Fibroblast of skin of left quadriceps (primary cell): ENCODE results near the gene VPS33B.

Experiments used
- DNase-seq, 2 experiments: peaks; one replicate each; pipeline ENCODE4 v3.0.0-alpha.2; 2013; ENCODE audit warnings: low read depth in 2 of 2

VPS33B gene

DNA sequence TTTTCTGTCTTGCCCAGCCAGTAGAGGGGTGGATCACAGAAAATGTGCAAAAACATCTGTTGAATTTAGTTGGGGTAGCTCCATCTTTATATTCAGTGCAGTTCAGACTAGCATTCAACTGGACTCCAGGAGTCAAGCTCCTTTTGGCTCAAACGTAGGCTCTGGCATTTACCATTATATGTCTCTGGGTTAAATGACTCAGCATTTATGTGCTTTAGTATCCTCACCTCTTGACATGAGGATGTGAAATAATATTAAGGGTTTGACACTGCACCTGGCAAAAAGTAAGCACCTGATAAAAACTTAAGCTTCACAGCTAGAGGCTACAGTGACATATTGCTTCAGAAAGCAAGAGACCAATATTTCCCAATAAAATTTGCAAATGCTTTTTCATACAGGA, 42.8 kb downstream of the VPS33B start:
- DNase-seq, result no peak

DNA sequence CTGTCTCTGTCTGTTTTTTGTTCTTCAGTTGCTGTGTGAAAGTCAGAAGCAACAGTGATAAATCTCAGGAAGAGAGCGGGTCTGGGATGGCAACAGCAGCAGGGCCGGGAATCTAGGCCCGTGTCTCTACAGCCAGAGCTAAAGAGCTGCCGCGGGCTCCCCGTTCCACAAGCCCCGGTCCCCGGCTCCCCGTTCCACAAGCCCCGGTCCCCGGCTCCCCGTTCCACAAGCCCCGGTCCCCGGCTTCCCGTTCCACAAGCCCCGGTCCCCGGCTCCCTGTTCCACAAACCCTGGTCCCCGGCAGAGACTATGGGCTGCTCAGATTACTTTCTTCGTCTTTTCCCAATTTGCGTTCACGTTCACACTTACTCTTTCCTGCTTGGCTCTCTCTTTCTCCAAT, 48.2 kb downstream of the VPS33B start:
- DNase-seq, result no peak

DNA sequence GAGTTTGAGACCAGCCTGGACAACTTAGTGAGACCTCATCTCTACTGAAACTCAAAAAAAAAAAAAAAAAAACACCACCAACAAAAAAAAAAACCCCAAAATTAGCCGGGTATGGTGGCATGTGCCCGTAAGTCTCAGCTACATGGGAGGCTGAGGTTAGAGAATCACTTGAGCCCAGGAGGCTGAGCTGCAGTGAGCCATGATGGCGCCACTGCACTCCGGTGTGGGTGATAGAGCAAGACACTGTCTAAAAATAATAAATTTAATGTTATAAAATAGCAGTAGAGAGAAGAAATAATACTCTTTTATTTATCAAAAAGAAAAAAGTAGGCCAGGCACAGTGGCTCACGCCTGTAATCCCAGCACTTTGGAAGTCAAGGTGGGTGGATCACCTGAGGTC, 50.3 kb downstream of the VPS33B start:
- DNase-seq, result no peak

DNA sequence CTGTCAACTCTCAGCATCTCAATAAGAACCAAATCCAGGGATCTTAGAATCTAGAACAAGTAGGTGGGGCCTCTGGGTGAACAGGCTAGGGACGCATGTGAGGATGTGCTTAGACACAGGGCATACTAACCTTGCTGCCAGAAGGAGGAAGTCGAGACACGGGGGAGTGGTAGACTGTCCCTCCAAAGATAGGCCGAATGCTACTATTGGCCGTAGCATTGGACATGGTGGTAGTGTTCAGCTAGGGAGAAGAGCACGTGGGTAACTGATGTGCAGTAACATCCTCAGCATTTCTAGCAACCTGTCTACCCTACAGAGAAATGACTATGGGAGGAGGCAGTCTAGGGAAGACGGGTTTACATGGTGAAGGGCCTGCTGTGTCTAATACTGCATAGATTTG, 52.1 kb downstream of the VPS33B start:
- no peak for DNase-seq

DNA sequence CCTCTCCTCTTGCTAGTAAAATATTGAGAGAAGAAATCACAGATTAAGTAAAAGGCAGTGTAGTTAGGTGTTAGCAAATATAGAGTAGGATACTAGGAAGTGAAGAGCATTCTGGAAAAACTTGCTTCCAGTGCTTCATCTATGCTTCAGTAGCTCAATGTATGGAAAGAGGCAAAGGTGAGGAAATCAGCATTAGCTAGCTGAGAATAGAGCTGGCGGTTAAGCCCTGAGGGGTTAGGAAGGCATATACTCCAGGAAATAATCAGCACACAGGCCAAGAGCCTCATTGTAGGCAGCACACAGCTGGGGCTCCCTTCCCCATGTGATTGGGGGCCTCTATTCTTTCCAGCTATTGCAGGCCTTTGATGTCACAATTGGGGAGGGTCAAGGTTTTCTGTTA, 54.0 kb downstream of the VPS33B start:
- DNase-seq, result no peak

DNA sequence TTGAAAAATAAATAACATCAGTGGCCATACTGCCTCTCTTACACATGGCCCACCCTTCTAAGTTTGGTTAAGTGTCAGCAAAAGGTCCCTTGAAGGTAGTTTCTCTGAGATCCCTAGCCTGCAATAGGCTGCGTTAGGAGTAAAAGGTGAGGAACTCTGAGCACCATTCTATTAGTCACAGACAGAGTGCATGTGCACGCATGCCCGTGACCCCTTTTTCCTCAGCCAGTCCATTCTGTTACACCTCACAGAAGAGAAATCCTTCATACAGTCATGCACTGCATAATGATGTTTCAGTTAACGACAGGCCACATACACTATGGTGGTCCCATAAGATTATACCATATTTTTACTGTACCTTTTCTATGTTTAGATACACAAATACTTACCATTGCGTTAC, 55.2 kb downstream of the VPS33B start:
- DNase-seq, result no peak

DNA sequence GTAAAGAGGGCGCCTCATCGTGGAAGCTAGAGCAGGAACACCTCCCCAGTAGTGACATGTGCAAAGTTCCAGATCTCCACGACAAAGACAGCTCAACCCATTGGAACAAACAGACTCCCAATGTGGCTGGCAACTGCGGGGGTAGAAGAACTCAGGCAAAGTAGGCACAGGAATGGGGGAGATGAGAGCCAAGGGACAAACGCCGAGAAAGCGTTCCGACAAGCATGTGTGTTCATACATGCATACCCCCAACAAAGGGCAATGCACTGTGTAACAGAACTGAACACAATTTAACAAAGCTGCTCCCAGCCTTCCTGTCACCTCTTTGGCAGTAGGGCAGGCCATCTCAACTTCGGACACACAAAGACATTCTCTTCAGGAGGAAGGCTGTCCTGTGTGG, 56.1 kb downstream of the VPS33B start:
- DNase-seq, result no peak

DNA sequence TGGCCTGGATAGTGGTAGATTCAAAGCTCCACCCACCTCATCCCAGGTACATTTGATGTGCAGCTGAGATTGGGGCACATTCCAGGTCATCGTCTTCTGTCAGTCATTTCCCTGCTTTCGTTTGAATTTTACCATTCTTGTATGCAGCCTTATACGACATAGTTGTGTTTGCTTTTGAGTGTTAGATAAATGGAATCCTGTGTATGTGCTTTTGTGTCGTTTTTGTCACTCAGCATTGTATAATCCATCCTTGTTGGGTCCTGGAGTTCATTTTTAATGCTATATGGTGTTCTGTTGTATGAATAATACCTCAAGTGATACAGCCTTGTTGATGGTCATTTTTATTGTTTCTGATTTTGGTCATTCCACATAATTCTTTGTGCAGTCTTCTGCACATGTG, 60.4 kb downstream of the VPS33B start:
- DNase-seq, result no peak

DNA sequence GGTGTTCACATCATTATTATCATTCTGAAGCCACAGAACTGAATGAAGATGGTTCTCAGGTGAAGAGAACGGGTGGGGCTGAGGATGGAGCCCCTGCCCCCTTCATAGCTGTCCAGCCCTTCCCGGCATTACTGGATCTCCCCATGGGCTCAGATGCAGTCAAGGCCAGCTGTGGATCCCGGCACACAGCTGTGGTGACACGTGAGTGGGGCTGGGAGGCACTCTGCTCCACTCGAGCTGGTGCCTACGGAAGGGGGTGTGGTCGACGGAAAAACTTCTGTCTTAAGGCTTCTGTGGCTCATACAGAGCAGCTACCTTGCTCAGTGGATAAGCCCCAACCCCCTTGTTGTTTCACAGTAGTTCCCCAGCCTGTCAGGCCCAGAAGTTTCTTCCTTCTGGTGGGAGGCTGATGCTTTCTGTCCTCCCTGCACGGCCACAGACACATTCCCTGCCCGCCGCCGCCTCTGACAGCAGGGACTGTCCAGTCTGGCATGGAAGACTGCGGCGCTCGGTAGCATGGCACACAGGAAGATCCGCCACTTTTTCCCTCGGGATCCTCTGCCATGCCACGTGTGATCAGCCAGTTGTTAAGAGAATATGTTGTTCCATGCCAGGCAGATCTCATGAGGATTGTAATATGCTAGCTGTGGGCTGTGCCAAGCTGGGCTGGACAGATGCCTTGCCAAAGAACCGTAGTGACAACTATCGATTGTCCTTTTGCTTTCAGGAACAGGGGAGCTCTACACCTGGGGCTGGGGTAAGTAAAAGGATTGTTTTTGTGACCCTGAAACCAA, 61.9 kb downstream of the VPS33B start:
- DNase-seq, result no peak

DNA sequence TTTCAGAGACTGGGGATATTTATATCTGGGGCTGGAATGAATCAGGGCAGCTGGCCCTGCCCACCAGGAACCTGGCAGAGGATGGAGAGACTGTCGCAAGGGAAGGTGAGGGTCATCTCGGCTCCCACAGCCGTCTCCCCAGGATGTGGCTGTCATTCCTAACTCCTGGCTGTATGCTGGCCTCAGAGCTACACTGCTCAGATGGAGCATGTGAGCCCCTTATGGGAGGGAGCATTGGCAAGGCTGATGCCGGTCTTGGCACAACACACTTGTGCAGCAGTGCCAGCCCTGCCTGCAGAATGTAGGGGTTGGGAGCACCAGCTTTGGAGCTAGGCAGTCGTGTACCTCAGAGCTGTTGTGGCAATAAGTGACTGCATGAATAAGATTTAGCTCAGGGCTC, 62.5 kb downstream of the VPS33B start:
- no peak for DNase-seq

DNA sequence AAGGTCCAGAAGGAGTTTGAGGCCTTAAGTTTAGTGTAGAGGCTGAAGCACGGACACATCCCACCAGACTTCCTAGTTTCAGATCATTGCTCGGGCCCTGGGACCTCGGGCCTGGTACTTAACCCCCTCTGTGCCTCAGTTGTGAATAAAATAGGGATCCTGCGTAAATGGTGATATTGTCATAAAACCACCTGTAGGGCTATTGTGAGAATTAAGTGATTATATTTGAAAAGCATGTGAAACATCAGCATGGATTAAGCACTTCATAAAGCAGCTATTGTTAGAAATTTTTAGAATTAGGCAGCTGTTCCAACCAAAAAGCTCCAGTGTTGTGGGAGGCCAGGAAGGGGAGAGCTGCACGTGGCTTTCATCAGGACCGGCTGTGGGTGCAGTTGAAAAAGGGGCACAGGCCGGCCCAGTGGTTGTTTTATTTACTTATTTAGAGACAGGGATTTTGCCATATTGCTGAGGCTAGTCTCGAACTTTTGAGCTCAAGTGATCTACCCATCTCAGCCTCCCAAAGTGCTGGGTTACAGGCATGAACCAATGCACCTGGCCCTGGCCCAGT, 63.3 kb downstream of the VPS33B start:
- DNase-seq, result no peak

DNA sequence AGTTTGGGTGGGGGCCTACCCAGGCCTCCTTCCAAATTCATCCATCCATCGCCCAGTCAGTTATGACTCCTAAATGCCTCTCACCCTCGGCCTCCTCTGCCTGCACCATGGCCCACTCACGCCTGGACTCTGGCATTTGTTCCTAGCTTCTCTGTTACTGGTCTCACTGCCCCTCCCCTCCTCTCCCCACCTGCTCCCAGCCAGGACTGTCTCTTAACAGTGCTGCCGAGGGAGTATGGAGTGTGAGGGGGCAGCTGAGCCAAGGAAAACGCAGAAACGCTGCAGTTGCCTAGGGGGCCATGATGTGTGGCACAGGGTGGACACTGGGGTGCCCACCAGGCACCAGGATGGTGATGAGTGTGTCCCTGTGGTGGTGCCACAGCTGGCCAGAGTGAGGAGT, 64.6 kb downstream of the VPS33B start:
- no peak for DNase-seq

DNA sequence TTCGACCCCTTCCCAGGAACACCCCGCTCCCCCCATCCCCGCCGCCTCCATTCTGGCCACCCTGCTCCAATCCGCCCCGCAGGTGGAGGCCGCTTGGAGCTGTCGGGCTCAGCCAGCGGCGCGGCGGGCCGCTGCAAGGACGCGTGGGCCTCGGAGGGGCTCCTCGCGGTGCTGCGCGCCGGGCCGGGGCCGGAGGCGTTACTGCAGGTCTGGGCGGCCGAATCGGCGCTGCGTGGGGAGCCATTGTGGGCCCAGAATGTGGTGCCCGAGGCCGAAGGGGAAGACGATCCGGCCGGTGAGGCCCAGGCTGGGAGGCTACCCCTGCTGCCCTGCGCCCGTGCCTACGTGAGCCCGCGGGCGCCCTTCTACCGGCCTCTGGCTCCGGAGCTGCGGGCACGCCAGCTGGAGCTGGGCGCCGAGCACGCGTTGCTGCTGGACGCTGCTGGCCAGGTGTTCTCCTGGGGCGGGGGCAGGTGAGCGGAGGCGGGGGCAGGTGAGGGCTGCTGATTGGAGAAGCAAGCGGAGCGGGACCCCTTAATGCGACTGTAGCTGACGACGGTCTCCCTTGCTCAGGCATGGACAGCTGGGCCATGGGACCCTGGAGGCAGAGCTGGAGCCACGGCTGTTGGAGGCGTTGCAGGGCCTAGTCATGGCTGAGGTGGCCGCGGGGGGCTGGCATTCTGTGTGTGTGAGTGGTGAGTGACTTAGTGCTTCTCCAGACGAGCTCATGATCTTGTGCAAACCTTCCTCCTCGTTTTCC, 65.2 kb downstream of the VPS33B start:
- no peak for DNase-seq

DNA sequence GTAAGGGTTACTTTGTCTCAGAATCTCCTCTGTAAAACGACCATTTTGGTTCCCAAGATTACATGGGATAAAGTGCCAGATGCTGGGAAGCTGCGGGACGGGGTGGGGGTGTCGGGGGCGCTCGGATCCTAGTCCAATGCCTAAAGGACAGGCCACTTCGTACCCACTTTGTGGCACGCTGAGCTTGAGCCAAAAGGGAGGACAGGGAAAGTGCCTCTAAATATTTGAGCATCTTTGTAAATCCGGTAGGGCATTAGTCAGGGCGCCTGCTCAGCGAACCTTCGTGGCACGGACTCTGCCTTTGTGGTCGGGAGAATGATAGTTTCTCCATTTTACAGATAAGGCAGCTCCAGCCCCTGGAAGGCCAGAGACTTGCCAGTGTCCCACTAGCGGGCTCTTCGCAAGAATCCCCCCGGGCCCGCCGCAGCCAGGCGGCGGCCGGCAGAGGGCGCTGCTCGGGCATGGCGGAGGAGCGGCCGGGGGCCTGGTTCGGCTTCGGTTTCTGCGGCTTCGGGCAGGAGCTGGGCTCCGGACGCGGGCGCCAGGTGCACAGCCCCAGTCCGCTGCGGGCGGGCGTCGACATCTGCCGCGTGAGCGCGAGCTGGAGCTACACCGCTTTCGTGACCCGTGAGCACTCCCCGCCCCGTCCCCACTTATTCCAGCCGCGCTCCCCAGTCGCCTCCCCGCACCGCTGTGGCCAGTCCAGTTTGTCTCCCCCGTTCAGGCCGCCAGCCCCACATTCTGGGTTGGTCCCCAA, 65.9 kb downstream of the VPS33B start:
- peak; percentile 41 to 44 for DNase-seq

DNA sequence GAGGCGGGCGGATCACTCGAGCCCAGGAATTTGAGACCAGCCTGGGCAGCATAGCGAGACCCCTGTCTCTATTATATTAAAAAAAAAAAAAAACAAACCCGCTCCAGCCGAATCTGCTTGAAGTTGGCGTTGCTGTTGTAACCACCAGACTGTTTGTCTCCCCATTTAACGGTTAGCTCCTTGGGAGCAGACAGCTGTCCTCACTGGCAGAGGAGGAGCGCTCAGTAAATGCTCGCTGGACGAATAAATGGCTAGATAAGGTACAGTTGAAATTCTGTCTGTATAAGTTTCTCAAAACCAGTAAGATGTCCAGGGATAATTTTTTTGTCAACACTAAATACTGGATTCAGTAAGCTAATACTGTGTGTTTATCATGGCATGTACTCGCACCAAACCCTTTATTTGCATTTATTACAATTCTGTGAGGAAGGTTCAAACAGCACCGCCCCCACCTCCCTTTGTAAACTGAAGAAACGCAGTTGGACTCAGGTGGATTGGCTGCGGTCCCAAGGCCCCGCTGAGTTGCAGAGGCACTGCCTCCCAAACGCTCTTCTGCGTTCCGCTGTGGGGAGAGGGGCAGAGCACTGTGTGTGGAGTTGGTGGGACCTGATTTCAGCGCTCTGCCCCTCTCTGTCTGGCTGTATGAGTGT, 66.6 kb downstream of the VPS33B start:
- DNase-seq, result no peak

DNA sequence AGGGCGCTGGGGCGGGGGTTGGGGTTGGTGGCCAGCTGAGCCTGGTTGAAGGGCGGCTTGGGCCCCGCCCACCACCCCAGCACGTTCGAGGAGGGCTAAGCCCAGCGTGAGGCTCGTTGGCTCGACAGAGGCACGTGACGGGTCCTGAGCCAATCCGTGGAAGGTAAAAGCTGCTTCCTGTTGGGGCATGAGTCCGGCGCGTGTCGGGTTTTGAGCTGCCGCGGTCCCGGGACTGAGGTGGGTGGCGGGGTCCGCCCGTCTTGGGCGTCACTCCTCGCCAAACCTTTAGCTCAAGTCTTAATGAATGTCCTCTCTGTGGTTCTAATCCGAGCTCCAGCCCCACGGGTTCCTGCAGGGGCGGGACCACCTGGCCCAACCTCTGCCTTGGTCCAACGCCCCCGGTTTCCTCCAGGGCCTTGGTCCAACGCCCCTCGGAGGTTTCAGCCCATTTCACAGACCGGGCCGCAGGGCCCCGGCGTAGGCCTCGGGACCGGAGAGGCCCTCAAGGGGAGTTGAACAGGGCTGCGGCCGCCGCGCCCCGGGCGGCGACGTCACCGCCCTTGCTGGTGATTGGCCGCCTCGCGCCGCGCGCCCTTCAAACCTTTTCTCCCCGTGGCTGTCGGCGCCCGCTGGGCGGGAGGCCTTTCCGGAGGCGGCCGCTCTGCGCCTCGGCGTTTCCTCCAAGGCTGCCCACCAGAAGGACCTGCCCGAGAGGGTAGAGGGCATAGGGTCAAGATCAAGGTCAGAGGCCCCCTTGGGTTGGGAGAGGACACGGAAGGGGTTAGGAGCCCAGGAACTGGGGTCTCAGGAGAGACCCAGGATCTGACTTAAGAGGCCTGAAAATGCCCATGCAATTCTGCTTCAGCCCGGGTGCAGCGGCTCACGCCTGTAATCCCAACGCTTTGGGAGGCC, 67.4 kb downstream of the VPS33B start, which contains the start of gene RCCD1:
Gene RCCD1, plus strand, starts transcription at position 173 of the 912 bp plus-strand sequence. CDS start 1,851 bp downstream, outside the sequence.
- peak; percentile 82 to 84 for DNase-seq

DNA sequence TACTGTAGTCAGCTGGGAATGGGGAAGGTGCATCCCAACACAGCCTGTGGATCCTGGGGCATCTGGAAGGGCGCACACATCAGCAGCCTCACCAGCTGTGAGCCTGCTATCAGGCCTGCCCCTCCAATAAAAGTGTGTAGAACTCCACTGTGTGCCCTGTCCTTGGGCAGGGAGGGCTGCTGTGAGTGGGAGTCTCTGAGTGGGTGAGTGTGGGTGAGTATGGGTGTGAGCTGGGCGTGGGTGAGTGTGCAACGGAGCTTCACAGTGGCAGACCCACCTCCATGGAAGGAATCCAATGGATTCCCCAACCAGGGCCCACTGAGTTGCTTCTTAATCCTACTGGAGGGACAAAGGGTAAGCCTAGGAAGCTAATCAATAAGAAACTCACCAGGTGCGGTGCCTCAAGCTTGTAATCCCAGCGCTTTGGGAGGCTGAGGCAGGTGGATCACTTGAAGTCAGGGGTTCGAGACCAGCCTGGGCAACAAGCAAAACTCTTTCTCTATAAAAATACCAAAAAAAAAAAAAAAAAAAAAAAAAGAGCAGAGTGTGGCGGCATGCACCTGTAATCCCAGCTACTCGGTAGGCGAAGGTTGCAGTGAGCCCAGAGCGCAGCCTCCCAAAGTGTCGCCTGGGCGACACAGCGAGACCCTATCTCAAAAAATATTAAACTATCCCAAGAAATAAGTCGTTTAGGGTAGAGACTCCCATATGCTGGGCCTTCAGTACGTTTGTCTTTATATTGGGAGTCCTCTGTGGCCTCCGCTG, 68.3 kb downstream of the VPS33B start:
- DNase-seq, result no peak

DNA sequence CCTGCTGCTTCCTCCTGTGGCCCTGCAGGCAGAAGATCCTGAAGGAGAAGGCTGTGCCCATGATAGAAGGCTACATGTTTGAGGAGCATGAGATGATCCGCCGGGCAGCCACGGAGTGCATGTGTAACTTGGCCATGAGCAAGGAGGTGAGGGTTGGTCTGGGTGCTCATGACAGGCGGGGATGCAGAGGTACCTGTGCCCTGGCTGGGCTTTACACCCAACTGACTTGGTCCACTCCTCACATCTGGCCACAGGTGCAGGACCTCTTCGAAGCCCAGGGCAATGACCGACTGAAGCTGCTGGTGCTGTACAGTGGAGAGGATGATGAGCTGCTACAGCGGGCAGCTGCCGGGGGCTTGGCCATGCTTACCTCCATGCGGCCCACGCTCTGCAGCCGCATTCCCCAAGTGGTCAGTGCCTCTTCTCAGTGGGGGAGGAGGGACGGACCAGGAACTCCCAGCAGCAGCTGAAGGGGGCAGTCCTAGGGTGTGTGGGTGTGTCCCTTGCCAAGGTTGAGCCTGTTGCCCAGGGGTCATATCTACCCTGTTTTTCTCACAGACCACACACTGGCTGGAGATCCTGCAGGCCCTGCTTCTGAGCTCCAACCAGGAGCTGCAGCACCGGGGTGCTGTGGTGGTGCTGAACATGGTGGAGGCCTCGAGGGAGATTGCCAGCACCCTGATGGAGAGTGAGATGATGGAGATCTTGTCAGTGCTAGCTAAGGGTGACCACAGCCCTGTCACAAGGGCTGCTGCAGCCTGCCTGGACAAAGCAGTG, 69.3 kb downstream of the VPS33B start:
- DNase-seq, result no peak

DNA sequence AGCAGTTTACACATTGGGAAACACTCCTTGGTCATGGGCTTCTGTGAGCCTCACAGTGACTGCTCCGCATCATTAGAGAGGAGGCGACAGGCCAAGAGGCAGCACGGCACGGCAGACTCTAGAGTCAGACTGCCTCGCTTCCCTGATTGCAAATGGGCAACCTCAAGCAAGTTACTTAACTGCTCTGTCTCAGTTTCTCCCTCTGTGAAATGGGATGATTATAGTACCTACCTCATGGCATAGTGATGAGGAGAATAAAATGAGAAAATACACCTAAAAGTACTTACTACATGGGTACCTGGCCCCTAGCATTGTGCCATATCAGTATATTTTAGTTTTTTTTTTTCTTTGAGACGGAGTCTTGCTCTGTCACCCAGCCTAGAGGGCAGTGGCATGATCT, 71.7 kb downstream of the VPS33B start:
- no peak for DNase-seq
